Thoracic aorta endothelial cell (primary cell): ENCODE data around the gene FERMT2. TPM values are rescaled to one million over a fixed set of nuclear protein-coding genes. Genes with fewer than 3 reads are reported as not detected.

Source experiments
- total RNA-seq: library from RNA; depleted of rRNA; stranded (reverse); fragments of >200 nt; gene quantifications from 2 replicates; pipeline ENCODE4 v1.2.3, GENCODE V29; 2012

FERMT2 gene, protein sequence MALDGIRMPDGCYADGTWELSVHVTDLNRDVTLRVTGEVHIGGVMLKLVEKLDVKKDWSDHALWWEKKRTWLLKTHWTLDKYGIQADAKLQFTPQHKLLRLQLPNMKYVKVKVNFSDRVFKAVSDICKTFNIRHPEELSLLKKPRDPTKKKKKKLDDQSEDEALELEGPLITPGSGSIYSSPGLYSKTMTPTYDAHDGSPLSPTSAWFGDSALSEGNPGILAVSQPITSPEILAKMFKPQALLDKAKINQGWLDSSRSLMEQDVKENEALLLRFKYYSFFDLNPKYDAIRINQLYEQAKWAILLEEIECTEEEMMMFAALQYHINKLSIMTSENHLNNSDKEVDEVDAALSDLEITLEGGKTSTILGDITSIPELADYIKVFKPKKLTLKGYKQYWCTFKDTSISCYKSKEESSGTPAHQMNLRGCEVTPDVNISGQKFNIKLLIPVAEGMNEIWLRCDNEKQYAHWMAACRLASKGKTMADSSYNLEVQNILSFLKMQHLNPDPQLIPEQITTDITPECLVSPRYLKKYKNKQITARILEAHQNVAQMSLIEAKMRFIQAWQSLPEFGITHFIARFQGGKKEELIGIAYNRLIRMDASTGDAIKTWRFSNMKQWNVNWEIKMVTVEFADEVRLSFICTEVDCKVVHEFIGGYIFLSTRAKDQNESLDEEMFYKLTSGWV
- total RNA-seq = 164 and 189 TPM in 2 replicates

DNA sequence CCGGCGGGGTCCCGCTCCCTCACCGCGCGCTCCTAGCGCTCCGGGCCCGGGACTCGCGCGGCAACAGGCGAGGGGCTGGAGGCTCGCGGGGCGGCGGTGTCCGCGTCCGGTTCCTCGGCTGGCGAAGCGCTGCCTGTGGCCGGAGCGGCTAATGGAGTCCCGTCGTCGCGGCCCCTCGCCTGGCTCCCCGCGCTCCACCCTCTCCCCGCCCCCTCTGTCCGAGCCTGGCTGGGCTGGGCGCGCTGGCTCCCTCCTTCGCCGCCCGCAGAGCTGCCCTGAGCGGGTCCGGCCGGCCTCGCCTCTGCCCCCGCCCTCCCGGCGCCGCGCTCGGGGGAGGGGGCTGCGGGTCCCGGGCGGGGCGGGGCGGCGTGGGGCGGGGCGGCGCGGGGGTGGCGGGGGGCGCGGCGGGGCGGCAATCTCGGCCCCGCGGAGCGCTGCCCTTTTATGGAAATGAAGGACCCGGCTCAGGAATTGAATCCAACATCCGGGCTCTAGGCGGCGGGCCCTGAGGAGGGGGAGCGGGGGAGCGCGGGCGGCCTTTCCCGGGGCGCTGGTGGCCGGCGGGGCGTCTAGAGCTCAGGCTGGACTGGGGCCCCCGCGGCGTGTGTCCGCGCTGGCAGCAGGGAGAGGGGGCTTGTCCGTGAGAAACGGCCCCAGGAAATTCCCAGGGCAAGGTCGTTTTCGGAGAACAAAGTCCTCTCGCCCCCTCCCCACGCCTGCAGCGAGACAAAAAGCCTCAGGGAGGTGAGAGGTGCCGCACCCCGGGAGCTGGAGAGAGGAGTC, at the start of gene FERMT2:
Gene FERMT2 (minus strand): TSS at position 153 of the 783 bp plus-strand sequence. CDS start 482 bp downstream, outside the sequence.

Other genes with a start within 250 kb of the FERMT2 start
- 133 and 155 TPM in 2 replicates for gene PSMC6, start 243.8 kb downstream of the FERMT2 start, total RNA-seq
- gene STYX, start 220.9 kb downstream of the FERMT2 start, total RNA-seq = 43.6 and 51.8 TPM in 2 replicates
- 70.0 and 90.6 TPM in 2 replicates for gene GNPNAT1, start 159.4 kb downstream of the FERMT2 start, total RNA-seq
- 23.4 and 31.0 TPM in 2 replicates for gene DDHD1, start 202.3 kb upstream of the FERMT2 start, total RNA-seq